Calu3 (cell line): ENCODE results near the gene OTOP2. TPM values are rescaled to one million over a fixed set of nuclear protein-coding genes. Genes with fewer than 3 reads are reported as not detected.

ENCODE experiments used
- BruUV-seq: library from RNA; stranded (reverse); fragments of 400-500 nt; replicated peaks from 2 replicates; lab custom pipeline; 2021; lab: Mats Ljungman, UMichigan
- CTCF ChIA-PET: fragments of 300-600 bp; sonication (Branson Sonifier 250); formaldehyde crosslinking; loops from one replicate; lab custom pipeline; 2022; ENCODE audit warnings: antibody characterized with exemption; lab: Charles Lee
- DNase-seq: peaks from one replicate; pipeline ENCODE4 v3.0.0; 2022
- H3K27ac Mint-ChIP-seq: one replicate; pipeline ENCODE4 v1.8.0; 2022; ENCODE audit warnings: mixed read lengths; ENCODE audit not compliant: unreplicated experiment
- H3K27me3 Mint-ChIP-seq: one replicate; pipeline ENCODE4 v1.8.0; 2022; ENCODE audit warnings: mixed read lengths; ENCODE audit not compliant: unreplicated experiment
- H3K36me3 Mint-ChIP-seq: one replicate; pipeline ENCODE4 v1.8.0; 2022; ENCODE audit warnings: mild to moderate bottlenecking, moderate library complexity, mixed read lengths; ENCODE audit not compliant: insufficient read depth, unreplicated experiment
- H3K4me1 Mint-ChIP-seq: one replicate; pipeline ENCODE4 v1.8.0; 2022; ENCODE audit warnings: mild to moderate bottlenecking, low read depth, mixed read lengths; ENCODE audit not compliant: unreplicated experiment
- H3K4me3 Mint-ChIP-seq: one replicate; pipeline ENCODE4 v1.8.0; 2022; ENCODE audit warnings: mild to moderate bottlenecking, low read depth, moderate library complexity, mixed read lengths; ENCODE audit not compliant: unreplicated experiment
- H3K9me3 Mint-ChIP-seq: one replicate; pipeline ENCODE4 v1.8.0; 2022; ENCODE audit warnings: low read depth, mixed read lengths; ENCODE audit not compliant: unreplicated experiment
- intact Hi-C: fragments of 100-400 bp; cut with micrococcal nuclease; formaldehyde crosslinking; loops from one replicate; pipeline ENCODE4 v1.10.0; 2022; ENCODE audit not compliant: unreplicated experiment
- total RNA-seq: library from RNA; stranded (reverse); gene quantifications from 2 replicates; pipeline ENCODE4 v1.2.3, GENCODE V29; 2022
- TF ChIP-seq, protein P1 (sequence below): fragments of 200-600 bp; IDR thresholded peaks from one replicate; pipeline ENCODE4 v1.8.0; 2022; ENCODE audit warnings: antibody characterized with exemption; ENCODE audit not compliant: unreplicated experiment

Gene OTOP2
- total RNA-seq, 1 experiment from 2014 or later = not detected

DNA sequence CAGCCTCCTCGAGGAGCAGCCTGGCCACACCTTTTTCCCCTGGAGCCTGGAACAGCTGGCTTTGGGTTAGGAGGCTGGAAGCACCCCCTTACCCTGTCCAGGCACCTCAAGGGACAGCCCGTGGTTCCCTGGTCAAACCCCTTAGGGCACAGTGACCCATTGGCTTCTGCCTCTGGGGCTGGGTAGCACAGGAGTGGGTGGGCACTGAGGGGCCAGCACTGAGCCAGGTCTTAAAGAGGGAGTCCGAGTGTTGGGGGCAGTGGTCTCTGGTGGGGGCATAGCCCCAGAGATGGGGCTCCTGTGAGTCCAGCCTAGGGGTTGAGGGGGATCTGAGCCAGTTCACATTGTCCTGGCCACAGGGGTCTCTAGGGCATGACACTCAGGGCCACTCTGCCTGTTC lies 27.0 kb downstream of the OTOP2 start:
- BruUV-seq = no TSS peak
- TF ChIP-seq, protein P1, sequence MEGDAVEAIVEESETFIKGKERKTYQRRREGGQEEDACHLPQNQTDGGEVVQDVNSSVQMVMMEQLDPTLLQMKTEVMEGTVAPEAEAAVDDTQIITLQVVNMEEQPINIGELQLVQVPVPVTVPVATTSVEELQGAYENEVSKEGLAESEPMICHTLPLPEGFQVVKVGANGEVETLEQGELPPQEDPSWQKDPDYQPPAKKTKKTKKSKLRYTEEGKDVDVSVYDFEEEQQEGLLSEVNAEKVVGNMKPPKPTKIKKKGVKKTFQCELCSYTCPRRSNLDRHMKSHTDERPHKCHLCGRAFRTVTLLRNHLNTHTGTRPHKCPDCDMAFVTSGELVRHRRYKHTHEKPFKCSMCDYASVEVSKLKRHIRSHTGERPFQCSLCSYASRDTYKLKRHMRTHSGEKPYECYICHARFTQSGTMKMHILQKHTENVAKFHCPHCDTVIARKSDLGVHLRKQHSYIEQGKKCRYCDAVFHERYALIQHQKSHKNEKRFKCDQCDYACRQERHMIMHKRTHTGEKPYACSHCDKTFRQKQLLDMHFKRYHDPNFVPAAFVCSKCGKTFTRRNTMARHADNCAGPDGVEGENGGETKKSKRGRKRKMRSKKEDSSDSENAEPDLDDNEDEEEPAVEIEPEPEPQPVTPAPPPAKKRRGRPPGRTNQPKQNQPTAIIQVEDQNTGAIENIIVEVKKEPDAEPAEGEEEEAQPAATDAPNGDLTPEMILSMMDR = no peak
- H3K27me3 Mint-ChIP-seq = peaks cover 13% of the 10 kb centered on the region
- H3K36me3 Mint-ChIP-seq = peaks cover 52% of the 10 kb centered on the region
- no peak overlapping the region for H3K4me3 Mint-ChIP-seq
- H3K9me3 Mint-ChIP-seq = no peaks in the 10 kb centered on the region
- CTCF ChIA-PET = interaction anchor here (0.6 to 1.0 kb wide), 2 partner anchors 26 to 81 kb away, joined by 3 read pairs; no protein-coding TSS in a partner anchor
- no peak overlapping the region for H3K27ac Mint-ChIP-seq
- no peaks in the 10 kb centered on the region for H3K4me1 Mint-ChIP-seq
- intact Hi-C loops = no loop called here
- DNase-seq = no peak

DNA sequence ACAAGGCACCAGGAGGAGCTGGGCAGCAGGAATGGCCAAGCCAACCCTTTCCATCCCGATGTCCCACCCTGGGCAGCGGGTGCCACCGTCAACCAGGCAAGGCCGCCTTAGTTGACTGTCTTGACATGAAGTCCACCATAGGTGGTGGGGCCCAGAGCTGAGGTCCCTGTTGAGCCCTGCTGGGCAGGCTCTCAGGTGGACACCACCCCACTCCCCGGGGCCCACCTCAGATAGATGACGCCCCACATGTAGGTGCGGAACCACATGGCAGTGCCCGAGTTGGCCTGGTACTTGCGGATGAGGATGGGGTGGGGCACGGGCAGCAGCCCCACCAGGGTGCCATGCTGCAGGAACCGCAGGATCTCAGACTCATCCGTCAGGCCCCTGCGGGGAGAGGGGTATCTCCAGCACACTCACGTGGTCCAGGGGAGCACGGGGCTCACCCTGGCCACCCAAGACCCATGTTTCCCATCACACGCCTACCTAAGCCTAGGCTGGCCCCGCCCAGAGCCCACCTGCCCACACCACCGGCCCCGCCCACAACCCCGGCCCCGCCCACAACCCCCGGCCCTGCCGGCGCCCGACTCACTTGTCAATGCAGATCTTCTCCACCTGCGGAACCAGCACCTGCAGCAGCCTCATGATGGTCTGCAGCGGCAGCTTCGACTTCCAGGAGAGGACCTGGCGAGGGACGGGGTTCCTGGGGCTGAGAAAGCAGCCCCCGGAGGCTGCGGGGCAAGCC lies 27.8 kb downstream of the OTOP2 start:
- intact Hi-C loops = no loop called here
- peaks cover 13% of the 10 kb centered on the region for H3K27me3 Mint-ChIP-seq
- no peaks in the 10 kb centered on the region for H3K4me1 Mint-ChIP-seq
- CTCF ChIA-PET = interaction anchor here (0.6 to 1.0 kb wide), 2 partner anchors 27 to 80 kb away, joined by 3 read pairs; no protein-coding TSS in a partner anchor
- H3K4me3 Mint-ChIP-seq = no peak overlapping the region
- no peak for DNase-seq
- BruUV-seq = no TSS peak
- peaks cover 56% of the 10 kb centered on the region for H3K36me3 Mint-ChIP-seq
- TF ChIP-seq, protein P1 = no peak
- no peak overlapping the region for H3K27ac Mint-ChIP-seq
- H3K9me3 Mint-ChIP-seq = no peaks in the 10 kb centered on the region

DNA sequence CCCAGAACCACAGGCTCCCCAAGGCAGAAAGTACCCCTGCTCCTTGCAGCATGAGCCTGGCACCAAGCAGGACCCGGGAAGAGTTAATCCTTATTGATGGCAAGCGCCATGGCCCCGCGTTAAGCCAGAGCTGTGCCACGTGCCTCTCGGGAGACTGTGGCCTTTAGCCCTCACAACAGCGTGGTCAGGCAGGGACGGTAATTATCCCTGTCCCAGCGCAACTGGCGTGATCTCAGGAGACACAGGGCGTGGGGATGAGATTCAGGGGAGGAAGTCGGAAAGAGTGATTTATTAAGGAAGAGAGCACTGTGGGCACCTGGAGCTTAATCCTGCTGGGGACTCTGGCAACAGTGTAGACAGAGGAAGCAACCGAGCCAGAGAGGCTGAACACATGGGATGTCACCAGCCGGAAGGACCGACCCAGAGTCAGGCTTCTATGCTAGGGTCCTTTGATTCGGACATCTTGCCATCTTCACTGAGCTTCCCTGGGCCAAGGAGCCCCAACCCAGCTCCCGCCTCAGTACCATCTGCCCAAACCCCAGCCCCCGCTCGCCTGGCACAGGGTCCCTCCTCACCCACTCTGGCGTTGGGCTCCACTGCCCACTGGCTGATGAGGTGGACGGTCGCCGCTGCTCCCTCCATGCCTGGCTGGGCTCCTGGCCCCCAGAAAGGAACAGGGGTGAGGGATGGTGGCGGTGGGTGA lies 28.5 kb downstream of the OTOP2 start:
- BruUV-seq = no TSS peak
- no peaks in the 10 kb centered on the region for H3K9me3 Mint-ChIP-seq

DNA sequence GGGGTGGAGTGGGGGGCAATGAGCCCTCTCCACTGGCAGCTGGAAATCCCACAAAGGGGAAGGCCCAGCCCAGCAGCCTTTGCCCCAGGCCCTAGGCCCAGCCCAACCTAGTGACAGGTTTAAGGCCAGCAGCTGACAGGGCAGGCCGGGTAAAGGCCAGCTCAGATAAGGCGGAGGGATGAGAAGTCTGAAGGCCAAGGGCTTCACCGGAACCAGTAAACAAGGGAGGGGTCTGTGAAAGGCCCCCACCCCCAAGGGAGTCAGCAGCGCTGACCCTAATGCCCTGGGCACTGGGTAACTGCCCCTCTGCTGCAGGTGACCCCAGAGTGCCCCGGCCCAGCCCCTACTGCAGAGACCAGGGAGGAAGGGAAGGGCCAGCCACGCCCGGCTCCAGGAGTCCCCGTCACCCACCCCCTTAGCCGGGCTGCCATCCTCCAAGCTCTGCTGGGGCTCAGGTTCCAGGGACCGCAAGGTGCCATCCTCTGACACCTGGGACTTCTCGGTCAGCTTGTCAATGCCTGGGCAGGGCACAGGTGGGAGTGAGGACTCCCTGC lies 29.1 kb downstream of the OTOP2 start:
- Mint-ChIP-seq H3K4me3 (no peak overlapping the region), H3K36me3 (peaks cover 66% of the 10 kb centered on the region), H3K27me3 (peaks cover 1% of the 10 kb centered on the region), H3K4me1 (no peaks in the 10 kb centered on the region), H3K27ac (no peak overlapping the region), H3K9me3 (no peaks in the 10 kb centered on the region)
- TF ChIP-seq, protein P1 = no peak
- CTCF ChIA-PET = interaction anchor here (0.5 to 0.7 kb wide), 2 partner anchors 31 to 622 kb away, joined by 3 read pairs; no protein-coding TSS in a partner anchor
- intact Hi-C loops = no loop called here
- no TSS peak for BruUV-seq
- DNase-seq = no peak

More for the DNA sequence above, 28.5 kb downstream of the OTOP2 start:
- no peak overlapping the region for H3K27ac Mint-ChIP-seq
- peaks cover 8% of the 10 kb centered on the region for H3K27me3 Mint-ChIP-seq
- H3K4me1 Mint-ChIP-seq = no peaks in the 10 kb centered on the region
- intact Hi-C loops = no loop called here
- H3K36me3 Mint-ChIP-seq = peaks cover 60% of the 10 kb centered on the region
- TF ChIP-seq, protein P1 = no peak
- CTCF ChIA-PET = interaction anchor here (0.5 kb wide), 1 partner anchor 621 kb away, joined by 3 read pairs; no protein-coding TSS in a partner anchor
- DNase-seq = no peak
- no peak overlapping the region for H3K4me3 Mint-ChIP-seq
